NOMO-1 (cell line): ENCODE measurements around the gene PCNA.

Experiments
- DNase-seq, 2 experiments: peaks; one replicate each; lab custom pipeline; 2025; ENCODE audit not compliant: unreplicated experiment in 2 of 2; lab: John Stamatoyannopoulos, UW

Gene PCNA

DNA sequence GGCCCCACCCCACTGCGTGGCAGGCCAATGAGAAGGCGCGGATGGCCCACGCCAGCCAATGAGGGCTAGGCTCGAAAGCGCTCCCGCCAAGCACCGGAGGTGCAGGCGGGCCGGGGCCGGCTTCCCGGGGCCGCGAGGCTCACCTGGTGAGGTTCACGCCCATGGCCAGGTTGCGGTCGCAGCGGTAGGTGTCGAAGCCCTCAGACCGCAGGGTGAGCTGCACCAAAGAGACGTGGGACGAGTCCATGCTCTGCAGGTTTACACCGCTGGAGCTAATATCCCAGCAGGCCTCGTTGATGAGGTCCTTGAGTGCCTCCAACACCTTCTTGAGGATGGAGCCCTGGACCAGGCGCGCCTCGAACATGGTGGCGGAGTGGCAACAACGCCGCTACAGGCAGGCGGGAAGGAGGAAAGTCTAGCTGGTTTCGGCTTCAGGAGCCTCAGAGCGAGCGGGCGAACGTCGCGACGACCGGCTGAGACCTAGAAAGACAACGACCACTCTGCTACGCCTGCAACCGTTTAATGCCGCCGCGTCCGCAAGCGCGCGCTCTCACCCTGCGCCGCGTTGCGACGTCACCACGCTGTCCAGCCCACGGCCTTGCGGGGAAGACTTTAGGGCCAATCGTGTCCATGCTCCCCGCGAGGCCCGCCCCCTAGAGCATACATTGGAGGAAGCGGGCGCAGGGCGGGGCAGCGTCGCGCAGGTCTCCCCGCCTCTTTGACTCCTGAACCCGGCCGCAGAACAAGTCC lies at the start of gene PCNA:
Gene PCNA, minus strand, starts transcription at position 524 of the 750 bp plus-strand sequence. Its CDS starts 160 bp downstream, at position 364.
- DNase-seq: peak; percentile 97

DNA sequence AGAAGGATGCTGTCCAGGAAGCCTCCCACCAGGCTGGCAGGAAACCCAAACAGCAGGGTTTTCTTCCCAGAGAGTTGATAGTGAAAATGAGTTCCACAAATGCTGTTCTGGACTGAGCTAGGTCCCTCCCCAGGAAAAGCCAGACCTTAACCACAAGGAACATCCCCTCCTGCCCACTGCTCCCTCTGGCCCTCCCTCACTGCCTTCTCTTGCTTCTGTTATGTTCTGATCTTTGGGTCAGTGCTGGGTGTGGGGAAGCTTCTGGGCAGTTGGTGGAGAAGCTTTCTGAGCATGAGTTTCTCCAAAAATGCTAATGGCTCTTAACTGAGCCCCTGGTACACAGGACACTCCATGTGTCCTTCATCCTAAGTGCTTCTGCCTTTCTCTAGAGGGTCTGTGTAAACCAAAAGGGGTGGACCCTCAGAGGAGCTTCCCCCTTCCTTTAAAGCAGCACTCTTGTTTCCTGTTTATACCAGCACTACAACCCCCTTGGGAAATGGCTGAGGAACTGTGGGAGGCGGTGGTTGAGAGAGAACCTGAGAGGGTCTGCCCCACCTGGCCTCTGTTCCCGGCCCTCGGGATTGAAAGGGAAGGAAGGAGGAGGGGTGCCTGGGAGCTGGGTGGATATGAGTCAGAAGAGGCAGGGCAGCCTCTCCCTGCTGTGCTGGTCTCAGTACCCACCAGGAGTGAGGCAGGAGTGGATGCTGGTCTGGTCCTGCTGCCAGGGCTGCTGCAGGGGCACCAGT lies 49.1 kb upstream of the PCNA start:
- peak; percentile 35 to 38 for DNase-seq

DNA sequence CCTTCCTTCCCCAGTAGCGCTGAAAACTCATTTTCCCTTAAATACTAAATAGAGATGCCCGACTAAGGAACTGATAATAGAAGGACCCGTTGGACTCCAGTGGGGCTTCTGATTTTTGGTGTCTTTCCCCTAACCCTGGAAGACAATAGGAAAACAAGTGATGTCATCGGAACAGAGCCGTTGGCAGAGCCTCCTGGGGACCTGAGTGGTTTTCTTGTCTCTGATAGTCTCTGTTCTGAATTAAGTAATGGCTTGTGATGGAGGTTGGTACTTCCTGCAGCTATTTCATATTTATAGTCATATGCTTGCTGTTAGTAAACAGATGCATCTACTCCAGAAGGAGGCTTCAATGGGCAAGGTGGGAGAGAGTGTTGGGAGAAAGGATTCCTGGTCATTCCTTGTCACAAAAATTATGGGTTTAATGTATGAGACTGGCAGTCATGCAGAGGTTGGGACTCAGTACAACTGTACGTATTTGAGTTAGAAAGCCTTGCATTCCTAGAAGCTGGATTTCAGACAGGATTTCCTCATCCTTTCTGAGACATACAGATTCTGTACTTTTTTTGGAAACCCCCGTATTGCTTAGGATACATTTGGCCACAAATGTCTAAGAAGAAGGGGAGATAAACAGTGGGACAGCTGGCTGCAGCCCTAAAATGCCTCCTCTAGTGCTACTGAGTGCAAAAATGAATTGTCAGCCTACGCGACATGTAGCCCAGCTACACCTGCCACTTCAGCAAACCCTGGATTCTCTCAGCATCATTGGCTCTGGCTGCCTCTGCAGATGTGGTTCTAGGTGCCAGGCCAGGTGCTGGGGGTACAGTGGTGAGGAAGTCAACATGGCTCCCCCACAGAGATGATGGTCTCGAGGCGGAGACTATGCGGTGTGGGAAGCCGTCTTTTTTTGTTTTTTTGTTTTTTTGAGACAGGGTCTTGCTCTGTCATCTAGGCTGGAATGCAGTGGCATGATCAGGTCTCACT lies 45.2 kb upstream of the PCNA start:
- no peak for DNase-seq

DNA sequence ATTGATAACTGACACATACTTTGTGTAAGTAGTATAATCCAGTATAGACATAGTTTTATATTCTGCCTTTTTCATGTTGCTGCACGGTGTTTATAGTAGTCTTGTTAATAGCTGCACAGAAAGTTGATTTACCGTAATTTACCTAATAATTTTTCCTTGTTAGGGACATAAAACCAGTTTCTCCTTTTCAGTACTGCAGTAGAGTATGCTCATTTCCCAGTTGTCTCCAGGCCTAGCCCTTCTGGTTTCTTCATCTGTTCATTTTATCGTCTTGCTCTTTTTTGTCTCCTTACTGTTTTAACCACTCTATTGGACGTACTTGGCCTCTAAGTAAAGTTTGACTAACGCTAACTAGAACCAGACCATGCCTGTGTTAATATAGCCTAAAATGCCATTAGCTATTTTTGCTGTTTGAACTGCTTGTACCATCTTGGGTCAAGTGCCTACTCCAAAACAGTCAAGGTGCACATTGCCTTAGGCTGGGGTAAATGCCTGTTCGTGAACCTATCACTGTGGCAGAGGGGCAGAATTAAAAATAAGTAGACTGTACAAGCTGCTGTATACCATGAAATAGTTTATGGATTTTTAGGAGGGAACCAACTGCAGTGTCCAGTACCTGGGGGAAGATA lies 41.9 kb upstream of the PCNA start:
- DNase-seq: no peak

DNA sequence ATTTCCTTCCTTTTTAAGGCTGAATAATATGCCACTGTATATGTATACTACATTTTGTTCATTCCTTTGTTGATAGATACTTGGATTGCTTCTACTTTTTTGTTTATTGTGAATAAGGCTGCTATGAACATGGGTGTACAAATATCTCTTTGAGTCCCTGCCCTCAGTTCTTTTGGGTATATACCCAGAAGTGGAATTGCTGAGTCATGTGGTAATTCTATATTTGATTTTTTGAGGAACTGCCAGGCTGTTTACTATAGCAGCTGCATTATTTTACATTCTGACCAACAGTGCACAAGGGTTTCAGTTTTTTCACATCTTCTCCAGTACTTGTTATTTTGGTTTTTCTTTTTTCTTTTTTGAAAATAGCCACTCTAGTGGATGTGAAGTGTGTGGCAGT lies 41.1 kb upstream of the PCNA start:
- DNase-seq: peak in 1 of 2 experiments; percentile 37

DNA sequence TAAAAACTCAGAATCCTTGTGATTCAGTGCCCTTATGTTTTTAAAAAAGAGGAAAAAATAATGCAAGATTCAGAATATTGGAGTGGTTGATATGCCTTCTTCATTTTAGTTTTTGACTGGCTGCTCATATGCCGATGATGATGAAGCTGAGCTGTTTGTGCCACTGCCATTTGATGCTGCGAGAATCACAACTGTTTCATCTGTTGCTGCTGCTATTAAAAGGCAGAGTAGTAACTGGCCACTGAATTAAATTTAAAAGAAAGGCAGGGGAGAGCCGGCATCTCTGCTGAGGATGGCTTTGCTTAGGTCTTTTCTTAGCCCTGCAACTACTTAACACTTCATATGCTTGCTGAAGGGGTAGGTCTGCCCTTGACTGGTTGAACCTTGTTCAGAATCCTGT lies 40.2 kb upstream of the PCNA start:
- DNase-seq: no peak

DNA sequence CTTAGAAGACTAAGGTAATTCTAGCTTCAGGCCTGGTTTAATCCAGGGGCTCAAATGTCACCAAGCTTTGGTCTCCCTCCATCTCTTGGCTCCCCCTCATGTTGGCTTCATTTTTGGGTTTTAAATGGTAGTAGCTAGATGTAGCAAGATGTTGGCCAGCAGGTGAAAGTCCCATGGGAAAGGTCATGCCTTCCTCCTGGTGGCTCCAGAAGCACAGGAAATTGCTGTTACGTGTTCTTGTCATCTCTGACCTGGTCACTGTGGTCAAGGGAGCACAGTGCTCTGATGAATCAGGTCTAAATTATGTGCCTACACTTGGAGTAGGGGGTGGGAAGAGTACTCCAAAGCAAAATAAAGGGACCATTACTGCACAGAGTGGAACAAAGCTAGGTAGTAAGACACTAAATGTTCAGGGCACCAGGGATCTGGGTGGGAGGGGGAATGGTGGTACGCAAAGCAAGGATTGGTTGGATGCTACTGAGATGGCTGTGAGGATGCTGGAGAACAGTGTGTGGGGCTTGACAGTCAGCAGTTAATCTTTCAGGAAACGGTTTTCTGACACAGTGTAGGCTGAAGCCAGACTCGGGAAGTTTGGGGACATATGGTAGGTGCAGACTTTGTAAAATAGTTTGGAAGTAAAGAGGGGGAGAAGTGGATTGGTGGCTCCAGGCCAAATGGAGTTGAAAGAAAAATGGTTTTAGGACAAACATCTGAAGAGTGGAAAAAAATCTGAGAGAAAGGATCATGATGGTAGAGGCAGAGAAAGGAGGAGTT lies 37.1 kb upstream of the PCNA start:
- DNase-seq: no peak

DNA sequence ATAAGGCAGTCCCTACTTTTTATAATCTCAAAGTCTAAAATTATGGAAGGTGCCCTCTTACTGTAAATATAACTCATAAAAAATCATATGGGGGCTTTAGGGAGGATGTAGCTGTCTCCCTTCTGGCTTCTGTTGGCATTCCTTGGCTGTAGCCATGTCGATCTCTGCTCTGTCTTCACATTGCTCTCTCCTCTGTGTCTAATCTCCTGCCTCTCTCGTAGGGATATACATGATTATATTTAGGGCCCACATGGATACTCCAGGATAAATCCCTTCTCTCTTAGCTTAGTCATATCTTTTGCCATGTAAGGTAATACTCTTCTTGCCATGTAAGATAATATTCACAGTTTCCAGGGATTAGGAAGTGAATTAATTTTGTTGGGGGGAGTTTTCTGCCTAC lies 35.6 kb upstream of the PCNA start:
- no peak for DNase-seq

DNA sequence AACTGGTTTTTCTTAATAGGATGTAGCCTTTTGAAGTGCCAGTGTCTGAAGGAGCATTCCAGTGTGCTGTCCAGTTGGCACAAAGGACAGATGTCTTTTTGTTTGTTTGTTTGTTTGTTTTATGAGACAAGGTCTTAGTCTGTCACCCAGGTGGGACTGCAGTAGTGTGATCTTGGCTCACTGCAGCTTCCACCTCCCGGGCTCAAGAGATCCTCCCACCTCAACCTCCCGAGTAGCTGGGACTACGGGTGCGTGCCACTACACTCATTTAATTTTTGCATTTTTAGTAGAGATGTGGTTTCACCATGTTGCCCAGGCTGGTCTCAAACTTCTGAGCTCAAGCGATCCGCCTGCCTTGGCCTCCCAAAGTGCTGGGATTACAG lies 34.8 kb upstream of the PCNA start:
- DNase-seq: no peak

DNA sequence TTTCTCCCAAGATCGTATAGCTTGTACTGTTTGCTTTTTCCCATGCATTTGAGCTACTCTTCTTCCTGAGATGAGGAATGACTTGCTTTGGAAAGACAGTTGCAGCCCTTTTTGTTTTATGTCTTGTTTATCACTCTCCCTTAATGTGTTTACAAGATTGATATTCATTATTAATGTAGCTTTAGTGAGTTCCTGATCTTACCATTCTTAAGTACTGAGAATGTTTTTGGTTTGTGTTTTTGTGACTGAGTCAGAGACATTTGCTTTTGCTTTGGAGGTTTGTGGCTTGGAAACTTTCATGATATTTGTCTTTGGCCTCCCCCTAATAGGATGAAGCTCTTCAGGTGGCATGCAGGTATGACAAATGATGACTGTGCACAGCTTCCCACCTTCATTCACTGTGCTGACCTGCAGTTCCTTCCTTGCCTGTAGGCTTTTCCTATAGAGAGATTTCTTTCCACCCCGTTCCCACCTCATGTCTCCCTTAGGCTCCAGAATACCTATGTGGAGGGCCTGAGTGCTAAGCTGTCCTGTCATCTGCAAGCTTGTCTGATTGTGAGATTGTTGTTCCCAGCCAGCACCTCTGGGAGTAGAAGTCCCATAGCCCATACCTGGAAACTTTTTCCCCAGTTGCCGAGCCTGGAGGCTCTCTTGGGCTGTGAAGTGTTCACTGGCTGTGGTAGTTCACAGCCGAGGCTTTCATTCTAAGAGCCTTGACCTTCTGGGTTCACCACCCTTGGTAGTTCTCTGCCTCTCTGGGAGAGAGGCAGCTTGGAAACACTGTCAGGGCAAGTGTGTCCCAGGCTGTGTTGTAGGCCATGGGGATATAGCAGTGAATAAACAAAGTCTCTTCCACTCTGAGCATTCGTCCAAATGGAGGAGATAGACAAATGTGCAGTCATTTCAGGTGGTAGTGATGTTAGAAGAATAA lies 34.1 kb upstream of the PCNA start:
- no peak for DNase-seq

DNA sequence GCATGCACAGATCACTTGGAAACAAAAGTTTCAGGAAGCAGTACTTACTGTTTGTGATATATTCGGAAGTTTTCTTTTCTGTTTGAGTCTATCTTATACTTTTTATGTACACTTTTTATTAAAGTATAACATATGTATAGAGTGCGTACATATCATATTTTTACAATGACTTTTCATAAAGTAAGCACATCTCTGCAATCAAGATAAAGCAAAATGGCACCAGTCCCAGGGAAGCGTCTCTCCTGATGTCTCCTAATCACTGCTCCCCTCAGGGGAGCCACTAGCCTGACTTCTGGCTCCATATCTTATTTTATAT lies 33.4 kb upstream of the PCNA start:
- no peak for DNase-seq

DNA sequence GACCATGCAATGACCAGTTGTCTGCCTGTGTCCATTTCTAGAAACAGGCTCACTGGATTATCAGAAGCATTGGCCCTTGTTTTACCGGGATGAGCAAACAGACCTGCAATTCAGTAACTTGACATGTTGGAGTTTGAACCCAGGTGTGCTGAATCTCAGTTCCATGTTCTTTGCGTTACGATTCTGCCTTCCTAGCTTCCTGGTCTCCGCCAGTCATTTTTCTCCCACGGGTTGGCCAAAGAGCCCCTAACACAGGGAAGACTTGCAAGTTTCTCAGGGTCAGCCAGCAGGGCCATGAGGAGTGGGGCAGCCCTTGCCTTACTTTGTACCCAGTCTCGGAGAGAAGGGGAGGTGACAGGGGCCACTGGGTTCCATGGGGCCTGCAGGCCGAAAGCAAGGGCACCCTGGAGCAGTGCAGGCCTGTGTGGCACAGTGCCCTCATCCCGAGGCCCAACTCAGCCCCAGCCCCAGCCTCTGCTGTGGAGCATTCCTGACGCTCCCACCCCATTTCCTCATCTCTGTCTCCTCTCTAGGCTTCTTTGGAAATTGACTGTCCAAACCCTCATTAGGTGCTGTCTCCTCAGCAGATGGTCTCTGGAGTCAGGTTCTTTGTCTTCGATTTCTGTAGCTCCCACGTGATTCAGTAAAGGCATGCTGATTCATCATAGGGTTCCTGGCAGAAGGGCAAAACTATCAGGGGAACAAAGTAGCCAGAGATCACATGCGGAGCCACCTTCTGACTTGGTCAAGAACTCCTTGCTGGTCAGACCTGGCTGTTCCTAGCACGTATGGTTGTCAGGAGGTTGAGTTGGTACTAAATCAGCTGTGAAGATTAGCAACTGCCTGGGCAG lies 30.7 kb upstream of the PCNA start:
- no peak for DNase-seq

DNA sequence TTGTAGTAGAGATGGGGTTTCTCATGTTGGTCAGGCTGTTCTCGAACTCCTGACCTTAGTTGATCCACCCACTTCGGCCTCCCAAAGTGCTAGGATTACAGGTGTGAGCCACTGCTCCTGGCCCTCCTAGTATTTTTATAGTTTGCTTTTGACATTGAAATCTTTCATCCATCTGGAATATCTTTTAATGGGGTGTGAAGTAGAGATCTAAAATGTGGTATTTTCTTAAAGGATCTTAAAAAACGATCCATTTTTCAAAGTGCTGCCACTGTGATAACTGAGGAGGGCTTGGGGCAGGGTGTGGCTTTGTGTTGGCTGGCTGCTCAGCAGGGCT lies 30.1 kb upstream of the PCNA start:
- no peak for DNase-seq

DNA sequence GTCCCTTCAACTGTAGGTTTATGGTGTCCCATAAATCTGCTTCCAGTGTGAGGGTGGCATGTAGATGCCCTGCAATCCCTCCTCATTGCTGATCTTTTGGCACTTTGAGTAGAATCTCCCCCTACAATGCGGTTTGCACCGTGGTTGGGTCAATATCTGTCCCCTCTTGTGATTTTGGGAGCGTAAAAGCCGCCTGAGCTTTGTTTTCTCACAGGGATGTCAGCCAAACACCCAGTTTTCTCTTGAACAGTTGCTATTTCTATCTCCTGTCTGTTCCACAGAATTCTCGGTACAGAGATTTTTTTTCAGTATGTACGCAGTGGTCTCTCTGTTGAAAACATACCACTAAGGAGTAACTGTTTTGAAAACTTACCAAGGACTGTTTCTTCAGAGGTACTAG lies 28.8 kb upstream of the PCNA start:
- no peak for DNase-seq

DNA sequence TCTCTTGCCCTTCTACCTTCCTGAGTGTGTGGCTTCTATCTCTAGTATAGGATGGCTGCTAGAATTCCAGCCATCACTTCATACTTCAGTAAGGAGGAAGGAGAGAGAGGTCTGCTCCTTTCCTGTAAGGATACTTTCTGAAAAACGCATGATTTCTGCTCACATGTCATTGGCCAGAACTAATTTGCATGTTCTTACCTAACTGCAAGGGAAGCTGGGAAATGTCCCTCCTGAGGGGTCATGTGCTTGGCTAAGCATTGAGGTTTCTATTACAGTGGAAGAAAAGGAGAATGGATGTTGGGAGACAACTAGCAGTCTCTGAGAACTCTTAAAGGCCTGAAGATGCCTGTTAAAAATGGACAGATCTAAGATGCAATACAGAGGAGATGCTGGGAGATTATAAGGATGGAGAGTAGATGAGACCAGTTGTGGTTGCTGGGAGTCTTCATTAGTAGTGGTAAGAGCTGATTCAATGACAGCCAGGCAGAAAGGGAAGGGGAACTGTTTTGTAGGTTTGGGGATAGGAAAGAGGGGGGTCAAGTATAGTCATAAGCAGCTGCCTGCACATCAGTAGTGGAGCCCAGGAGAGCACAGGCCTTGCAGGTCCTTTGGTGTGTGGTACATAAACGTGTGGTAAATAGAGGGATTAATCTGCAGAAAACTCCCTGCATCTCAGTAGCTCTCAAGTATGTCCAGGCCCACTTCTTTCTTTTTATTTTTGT lies 27.3 kb upstream of the PCNA start:
- DNase-seq: peak in 1 of 2 experiments; percentile 14

DNA sequence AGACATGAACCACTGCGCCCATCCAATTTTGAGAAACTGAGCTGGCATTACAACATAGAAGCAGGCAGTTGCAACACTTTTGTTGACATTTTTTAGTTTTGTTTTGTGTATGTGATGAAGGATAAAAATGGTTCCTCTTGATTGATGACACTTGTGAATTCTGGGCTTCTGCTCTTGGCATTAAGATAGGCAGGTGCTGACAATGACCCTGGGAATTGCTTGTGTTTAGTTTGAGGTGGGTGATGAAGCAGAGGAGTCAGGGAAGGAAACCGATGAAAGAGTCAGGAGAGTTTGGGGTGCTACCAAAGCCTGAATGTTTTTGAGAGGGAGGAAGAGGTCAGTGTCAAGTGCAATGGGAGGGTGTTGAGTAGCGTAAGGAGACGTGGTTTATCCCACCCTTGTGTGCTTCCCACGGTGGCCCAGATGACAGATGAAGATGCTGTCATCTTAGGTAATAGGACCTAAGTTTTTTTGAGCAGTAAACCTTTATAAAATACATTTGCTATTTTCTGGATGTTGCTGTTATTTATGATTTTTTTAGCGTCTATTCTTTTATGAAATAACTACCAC lies 26.4 kb upstream of the PCNA start:
- no peak for DNase-seq

DNA sequence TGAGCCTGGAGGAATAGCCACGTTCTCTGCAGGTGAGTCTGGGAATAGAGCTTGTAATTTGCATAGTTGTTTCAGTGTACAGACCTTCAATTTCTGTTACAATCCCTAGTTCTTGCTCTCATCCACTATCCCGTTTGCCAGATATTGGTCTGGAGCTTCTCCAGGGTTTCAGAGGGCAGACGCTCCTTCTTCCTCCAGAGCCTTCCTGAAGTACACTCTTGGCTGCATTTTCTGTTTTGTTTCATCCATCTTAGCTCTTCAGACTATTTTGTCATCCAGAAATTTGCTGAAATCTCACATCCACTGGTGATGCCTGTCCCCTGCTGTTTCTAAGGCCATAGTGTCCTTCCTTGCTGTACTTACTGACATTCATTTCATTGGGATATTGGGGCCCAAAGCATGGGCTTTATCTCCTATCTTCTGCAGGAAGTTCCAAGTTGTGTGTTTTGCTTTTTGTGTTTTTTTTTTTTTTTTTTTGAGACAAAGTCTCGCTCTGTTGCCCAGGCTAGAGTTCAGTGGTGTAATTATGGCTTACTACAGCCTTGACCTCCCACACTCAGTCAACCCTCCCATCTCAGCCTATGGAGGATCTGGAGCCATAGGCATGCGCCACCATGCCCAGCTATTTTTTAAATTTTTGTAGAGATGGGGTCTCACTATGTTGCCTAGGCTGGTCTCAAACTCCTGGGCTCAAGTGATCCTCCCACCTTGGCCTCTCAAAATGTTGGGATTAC lies 25.8 kb upstream of the PCNA start:
- DNase-seq: no peak
